K562 (cell line): ENCODE data around the gene PCLAF. TPM values are rescaled to one million over a fixed set of nuclear protein-coding genes. Genes with fewer than 3 reads are reported as not detected.
A peak's percentile ranks its signal among the peaks of the same experiment; 100 is the strongest.

Experiments used
- AFF4 ChIP-seq: sonication (generic); formaldehyde crosslinking; IDR thresholded peaks from 2 replicates; pipeline ENCODE4 v1.8.0; 2023; ENCODE audit warnings: mild to moderate bottlenecking, missing genetic modification reagents
- ARID2 ChIP-seq: fragments of 450-650 bp; IDR thresholded peaks from 2 replicates; pipeline ENCODE4 v1.6.1; 2017; ENCODE audit warnings: antibody characterized with exemption, mild to moderate bottlenecking
- CC2D1A ChIP-seq: fragments of 450-650 bp; IDR thresholded peaks from 2 replicates; pipeline ENCODE4 v1.6.1; 2017; ENCODE audit warnings: mild to moderate bottlenecking
- CREB1 ChIP-seq, 2 experiments: sonication (generic) in 1 of 2; formaldehyde crosslinking in 1 of 2; IDR thresholded peaks; 2 replicates each; pipeline versions ENCODE4 v1.6.1 to v1.8.0; 2012 to 2022; ENCODE audit warnings: inconsistent platforms in 1 of 2, mild to moderate bottlenecking in 1 of 2, missing genetic modification reagents in 1 of 2, moderate library complexity in 1 of 2
- EGR1 ChIP-seq: fragments of 450-650 bp; conservative IDR thresholded peaks from 2 replicates; pipeline ENCODE4 v1.6.1; 2017; ENCODE audit warnings: mild to moderate bottlenecking
- MCM7 ChIP-seq, 2 experiments: fragments of 450-650 bp; IDR thresholded peaks; 2 replicates each; pipeline ENCODE4 v1.6.1; 2016 to 2018
- MTA1 ChIP-seq: fragments of 450-650 bp; IDR thresholded peaks from 2 replicates; pipeline ENCODE4 v1.6.1; 2017; ENCODE audit warnings: borderline replicate concordance
- NELFE ChIP-seq: IDR thresholded peaks from 2 replicates; pipeline ENCODE4 v1.6.1; 2011; ENCODE audit warnings: mild to moderate bottlenecking; ENCODE audit not compliant: insufficient read depth, insufficient read length
- SMARCA5 ChIP-seq: fragments of 450-650 bp; IDR thresholded peaks from 2 replicates; pipeline ENCODE4 v1.6.1; 2016
- SOX6 ChIP-seq: fragments of 450-650 bp; IDR thresholded peaks from 2 replicates; pipeline ENCODE4 v1.6.1; 2014; ENCODE audit warnings: mild to moderate bottlenecking
- STAT5B ChIP-seq: fragments of 250-450 bp; sonication (Bioruptor Pico); IDR thresholded peaks from 2 replicates; pipeline ENCODE4 v1.8.0; 2021; ENCODE audit warnings: mild to moderate bottlenecking, inconsistent platforms
- ZNF277 ChIP-seq: fragments of 250-450 bp; sonication (Bioruptor Pico); IDR thresholded peaks from 2 replicates; pipeline ENCODE4 v1.8.0; 2022; ENCODE audit warnings: inconsistent platforms, mild to moderate bottlenecking, moderate library complexity, borderline replicate concordance
- ZNF384 ChIP-seq: IDR thresholded peaks from 2 replicates; pipeline ENCODE4 v1.6.1; 2012; ENCODE audit warnings: low read depth, low read length, improper control_type of control experiment
- ZNF551 ChIP-seq: fragments of 250-450 bp; sonication (Bioruptor Pico); IDR thresholded peaks from 2 replicates; pipeline ENCODE4 v1.5.0; 2021; ENCODE audit warnings: mild to moderate bottlenecking, moderate library complexity
- polyA plus RNA-seq, 8 experiments: library from polyadenylated mRNA; depleted of rRNA in 4 of 8; stranded (reverse) in 5 of 8; unstranded in 3 of 8; fragments of >200 nt; fragmentation: Nextera tagmentation in 2 of 8; fragmentation: Illumina TruSeq in 1 of 8; extraction: Ambion mirVana in 2 of 8; extraction: Trizol in 1 of 8; gene quantifications; 2 replicates each; pipeline versions ENCODE4 v1.2.1 to v1.2.3, GENCODE V29; 2011 to 2014; ENCODE audit warnings: inconsistent platforms in 1 of 8, missing spikeins in 1 of 8
- total RNA-seq, 7 experiments: library from RNA; depleted of rRNA in 6 of 7; stranded (reverse); fragments of >200 nt in 6 of 7; fragmentation: Illumina TruSeq in 2 of 7; extraction: Trizol in 2 of 7; gene quantifications; 2 replicates each; pipeline versions ENCODE4 v1.2.1 to v1.2.3, GENCODE V29; 2011 to 2021; ENCODE audit warnings: low replicate concordance in 1 of 7
- TF ChIP-seq, protein P1 (sequence below), 2 experiments: fragments of 450-650 bp; IDR thresholded peaks; 2 replicates each; pipeline ENCODE4 v1.6.1; 2016; ENCODE audit warnings: mild to moderate bottlenecking in 2 of 2, borderline replicate concordance in 1 of 2, low read depth in 1 of 2, moderate library complexity in 1 of 2

Gene PCLAF
- total and polyA plus RNA-seq, 9 of the 15 experiments (the other 6 are each of a cell fraction or from before 2014, with no cell fraction given), result 112 to 881 (median 360) TPM

DNA sequence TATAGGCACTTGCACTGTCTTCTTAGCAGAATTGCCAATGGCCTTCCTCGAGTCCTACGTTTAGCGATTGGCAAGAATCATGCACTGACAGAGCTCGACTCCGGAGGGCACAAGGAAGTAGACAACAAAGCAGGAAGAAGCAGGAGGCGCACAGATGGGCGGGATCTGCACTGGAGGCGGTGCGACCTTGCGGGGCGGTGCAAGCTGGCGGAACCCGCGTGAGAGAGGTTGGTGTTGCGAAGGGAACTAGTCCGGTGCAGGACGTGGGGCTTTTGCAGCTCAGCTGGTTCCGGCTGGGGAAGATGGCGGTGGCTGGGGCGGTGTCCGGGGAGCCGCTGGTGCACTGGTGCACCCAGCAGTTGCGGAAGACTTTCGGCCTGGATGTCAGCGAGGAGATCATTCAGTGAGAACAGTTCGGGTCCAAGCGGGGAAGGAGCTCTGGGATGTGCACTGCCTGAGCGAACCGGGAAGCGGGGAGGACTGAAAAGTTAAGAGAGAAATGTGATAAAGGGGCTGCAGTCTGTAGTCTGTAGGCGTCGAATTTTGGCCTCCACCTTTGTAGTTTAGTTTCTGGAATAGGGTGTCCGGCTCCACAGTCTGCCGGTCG, 6.4 kb upstream of the PCLAF start, which contains the start of gene TRIP4 (continued):
- TF ChIP-seq AFF4 (CRISPR knock-in tag) (peak; percentile 90; the same call in 1 of the 2 replicates), CREB1 (IDR thresholded peaks at IDR 0.05) (peak; percentile 71), CREB1 (CRISPR knock-in tag; IDR thresholded peaks at IDR 0.05) (peak; percentile 82), ZNF277 (CRISPR knock-in tag) (no peak), SMARCA5 (peak; percentile 36; the same call in 1 of the 2 replicates), MCM7 (IDR thresholded peaks at IDR 0.05) (no peak), MTA1 (peak; percentile 68; the same call in 1 of the 2 replicates), ZNF384 (peak; percentile 70), CC2D1A (peak; percentile 100), STAT5B (CRISPR knock-in tag) (no peak), SOX6 (peak; percentile 85), ZNF551 (no peak), NELFE (no peak), EGR1 (peak; percentile 48; the same call in 1 of the 2 replicates), ARID2 (no peak)
- TF ChIP-seq, protein P1, sequence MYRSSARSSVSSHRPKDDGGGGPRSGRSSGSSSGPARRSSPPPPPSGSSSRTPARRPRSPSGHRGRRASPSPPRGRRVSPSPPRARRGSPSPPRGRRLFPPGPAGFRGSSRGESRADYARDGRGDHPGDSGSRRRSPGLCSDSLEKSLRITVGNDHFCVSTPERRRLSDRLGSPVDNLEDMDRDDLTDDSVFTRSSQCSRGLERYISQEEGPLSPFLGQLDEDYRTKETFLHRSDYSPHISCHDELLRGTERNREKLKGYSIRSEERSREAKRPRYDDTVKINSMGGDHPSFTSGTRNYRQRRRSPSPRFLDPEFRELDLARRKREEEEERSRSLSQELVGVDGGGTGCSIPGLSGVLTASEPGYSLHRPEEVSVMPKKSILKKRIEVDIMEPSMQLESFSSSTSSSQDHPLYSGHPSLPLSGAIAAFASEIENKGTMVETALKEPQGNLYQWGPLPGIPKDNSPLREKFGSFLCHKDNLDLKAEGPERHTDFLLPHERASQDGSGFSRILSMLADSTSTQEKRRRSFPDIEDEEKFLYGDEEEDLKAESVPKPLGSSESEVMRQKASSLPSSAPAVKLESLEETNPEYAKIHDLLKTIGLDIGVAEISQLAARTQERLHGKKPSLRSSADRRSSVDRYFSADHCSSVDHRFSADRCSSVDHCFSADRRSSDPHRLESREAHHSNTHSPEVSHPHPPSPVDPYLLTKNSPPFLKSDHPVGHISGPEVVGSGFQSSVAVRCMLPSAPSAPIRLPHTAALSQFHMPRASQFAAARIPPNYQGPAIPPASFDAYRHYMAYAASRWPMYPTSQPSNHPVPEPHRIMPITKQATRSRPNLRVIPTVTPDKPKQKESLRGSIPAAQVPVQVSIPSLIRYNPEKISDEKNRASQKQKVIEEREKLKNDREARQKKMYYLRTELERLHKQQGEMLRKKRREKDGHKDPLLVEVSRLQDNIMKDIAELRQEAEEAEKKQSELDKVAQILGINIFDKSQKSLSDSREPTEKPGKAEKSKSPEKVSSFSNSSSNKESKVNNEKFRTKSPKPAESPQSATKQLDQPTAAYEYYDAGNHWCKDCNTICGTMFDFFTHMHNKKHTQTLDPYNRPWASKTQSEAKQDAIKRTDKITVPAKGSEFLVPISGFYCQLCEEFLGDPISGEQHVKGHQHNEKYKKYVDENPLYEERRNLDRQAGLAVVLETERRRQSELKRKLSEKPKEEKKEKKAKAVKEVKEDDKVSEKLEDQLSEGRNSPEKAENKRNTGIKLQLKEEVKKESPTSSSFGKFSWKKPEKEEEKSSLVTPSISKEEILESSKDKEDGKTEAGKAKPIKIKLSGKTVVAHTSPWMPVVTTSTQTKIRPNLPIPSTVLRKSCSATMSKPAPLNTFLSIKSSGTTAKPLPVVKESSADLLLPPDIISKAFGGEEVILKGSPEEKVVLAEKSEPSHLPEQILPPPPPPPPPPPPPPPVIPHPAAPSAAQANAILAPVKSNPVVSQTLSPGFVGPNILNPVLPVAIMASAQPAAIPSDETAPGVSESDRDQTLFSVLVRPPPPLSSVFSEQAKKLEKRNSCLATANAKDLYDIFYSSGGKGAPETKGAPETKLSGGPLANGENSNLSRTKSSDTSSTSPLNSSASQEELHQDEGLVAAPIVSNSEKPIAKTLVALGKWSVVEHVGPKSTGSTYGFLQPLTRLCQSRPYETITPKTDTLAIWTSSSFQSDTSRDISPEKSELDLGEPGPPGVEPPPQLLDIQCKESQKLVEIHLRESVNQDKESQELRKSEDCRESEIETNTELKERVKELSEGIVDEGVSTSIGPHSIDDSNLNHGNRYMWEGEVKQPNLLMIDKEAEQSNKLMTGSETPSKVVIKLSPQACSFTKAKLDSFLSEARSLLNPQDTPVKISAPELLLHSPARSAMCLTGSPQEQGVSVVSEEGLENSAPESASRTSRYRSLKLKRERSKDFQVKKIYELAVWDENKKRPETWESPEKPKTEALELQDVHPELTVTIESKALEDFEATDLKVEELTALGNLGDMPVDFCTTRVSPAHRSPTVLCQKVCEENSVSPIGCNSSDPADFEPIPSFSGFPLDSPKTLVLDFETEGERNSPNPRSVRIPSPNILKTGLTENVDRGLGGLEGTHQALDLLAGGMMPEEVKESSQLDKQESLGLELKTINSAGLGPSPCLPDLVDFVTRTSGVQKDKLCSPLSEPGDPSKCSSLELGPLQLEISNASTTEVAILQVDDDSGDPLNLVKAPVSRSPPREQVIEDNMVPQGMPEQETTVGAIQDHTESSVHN (IDR thresholded peaks at IDR 0.05; ENCODE audit: borderline replicate concordance in 1 of 2, low read depth in 1 of 2), result peak in 1 of 2 experiments; percentile 83; a peak in 2 of 4 replicates
